GM18511 (cell line): ENCODE results near the gene ALDH2.
"Not testable (repeated sequence)": the region's sequence is repeated elsewhere in the genome, so short reads cannot be mapped to it uniquely, and the experiment has no call there.

Experiments
- ATAC-seq: cut with Tn5 transposase; IDR thresholded peaks from one replicate; pipeline ENCODE4 v1.9.1; 2021; ENCODE audit warnings: mild to moderate bottlenecking, moderate library complexity; ENCODE audit not compliant: unreplicated experiment

ALDH2 gene

GRCh38 chr12:111758120-111758561 lies 8.6 kb upstream of the ALDH2 start:
- peak; percentile 4 for ATAC-seq

GRCh38 chr12:111759271-111759670 lies 7.5 kb upstream of the ALDH2 start:
- ATAC-seq = no peak

GRCh38 chr12:111759991-111760390 lies 6.7 kb upstream of the ALDH2 start:
- no peak for ATAC-seq

GRCh38 chr12:111761099-111761498 lies 5.6 kb upstream of the ALDH2 start:
- peak; percentile 34 for ATAC-seq

- no peak for ATAC-seq
Observed at GRCh38 chr12:111761706-111762105, 5.0 kb upstream of the ALDH2 start.

- not testable (repeated sequence) for ATAC-seq
Observed at GRCh38 chr12:111763552-111763951, 3.2 kb upstream of the ALDH2 start.

- peak; percentile 44 for ATAC-seq
Observed at GRCh38 chr12:111764120-111764821, 2.5 kb upstream of the ALDH2 start.

- ATAC-seq = no peak
Observed at GRCh38 chr12:111767362-111768158, 827 bp downstream of the ALDH2 start.

GRCh38 chr12:111768159-111768895 lies 1.6 kb downstream of the ALDH2 start:
- ATAC-seq = no peak

- ATAC-seq = no peak
Observed at GRCh38 chr12:111769599-111769998, 2.9 kb downstream of the ALDH2 start.

GRCh38 chr12:111773801-111774551 lies 7.2 kb downstream of the ALDH2 start:
- ATAC-seq = no peak

GRCh38 chr12:111775205-111776193 lies 8.8 kb downstream of the ALDH2 start:
- peak; percentile 71 for ATAC-seq

- ATAC-seq = no peak
Observed at GRCh38 chr12:111776836-111777344, 10.2 kb downstream of the ALDH2 start.

- ATAC-seq = no peak
Observed at GRCh38 chr12:111777345-111778045, 10.8 kb downstream of the ALDH2 start.

- ATAC-seq = no peak
Observed at GRCh38 chr12:111780166-111780565, 13.4 kb downstream of the ALDH2 start.

- no peak for ATAC-seq
Observed at GRCh38 chr12:111780615-111781014, 13.9 kb downstream of the ALDH2 start.

GRCh38 chr12:111781085-111781658 lies 14.4 kb downstream of the ALDH2 start:
- ATAC-seq = no peak

- ATAC-seq = no peak
Observed at GRCh38 chr12:111783046-111783445, 16.3 kb downstream of the ALDH2 start.
